Endodermal cell (in vitro differentiated cells): ENCODE measurements around the gene LMF1. TPM values are rescaled to one million over a fixed set of nuclear protein-coding genes. Genes with fewer than 3 reads are reported as not detected.
A peak's percentile ranks its signal among the peaks of the same experiment; 100 is the strongest.

Source experiments
- DNase-seq: peaks from one replicate; pipeline ENCODE4 v3.0.0-alpha.2; 2017
- H3K27ac ChIP-seq: 2 replicates; pipeline ENCODE4 v1.5.1; 2013; ENCODE audit warnings: mild to moderate bottlenecking, low read depth, low read length, moderate library complexity
- H3K27me3 ChIP-seq: 2 replicates; pipeline ENCODE4 v1.6.1; 2013; ENCODE audit warnings: mild to moderate bottlenecking, low read length, moderate library complexity; ENCODE audit not compliant: insufficient read depth, control insufficient read depth, poor library complexity, severe bottlenecking
- H3K36me3 ChIP-seq: 2 replicates; pipeline ENCODE4 v1.7.0; 2013; ENCODE audit warnings: mild to moderate bottlenecking, low read length, moderate library complexity; ENCODE audit not compliant: control insufficient read depth, insufficient read depth
- H3K4me1 ChIP-seq: one replicate; pipeline ENCODE4 v1.7.0; 2013; ENCODE audit warnings: low read length; ENCODE audit not compliant: control insufficient read depth, insufficient read depth
- H3K4me3 ChIP-seq: 2 replicates; pipeline ENCODE4 v1.5.1; 2013; ENCODE audit warnings: mild to moderate bottlenecking, low read length, moderate library complexity
- H3K9ac ChIP-seq: 2 replicates; pipeline ENCODE4 v1.6.1; 2013; ENCODE audit warnings: mild to moderate bottlenecking, low read length, moderate library complexity; ENCODE audit not compliant: poor library complexity, severe bottlenecking; ENCODE audit errors: extremely low read depth
- H3K9me3 ChIP-seq: 2 replicates; pipeline ENCODE4 v1.6.1; 2013; ENCODE audit warnings: mild to moderate bottlenecking, low read length, moderate library complexity; ENCODE audit not compliant: control insufficient read depth
- H3K27ac Mint-ChIP-seq: 2 replicates; pipeline ENCODE4 v1.8.0; 2020; ENCODE audit warnings: mixed read lengths
- H3K27me3 Mint-ChIP-seq: 2 replicates; pipeline ENCODE4 v1.8.0; 2021; ENCODE audit warnings: mild to moderate bottlenecking, mixed read lengths; ENCODE audit not compliant: insufficient read depth
- H3K36me3 Mint-ChIP-seq: 2 replicates; pipeline ENCODE4 v1.8.0; 2020; ENCODE audit warnings: low read depth, mixed read lengths
- H3K4me1 Mint-ChIP-seq: 2 replicates; pipeline ENCODE4 v1.8.0; 2020; ENCODE audit warnings: mixed read lengths
- H3K4me3 Mint-ChIP-seq: 2 replicates; pipeline ENCODE4 v1.8.0; 2020; ENCODE audit warnings: mild to moderate bottlenecking, moderate library complexity, mixed read lengths
- H3K9me3 Mint-ChIP-seq: 2 replicates; pipeline ENCODE4 v1.8.0; 2020; ENCODE audit warnings: mild to moderate bottlenecking, mixed read lengths
- WGBS, 2 experiments: methylation state at CpG; one replicate each; pipeline versions ENCODE4 v1.1.5 to v1.1.7; 2013; ENCODE audit warnings: missing lambda C conversion rate in 2 of 2, mixed read lengths in 1 of 2; ENCODE audit not compliant: insufficient coverage in 1 of 2, insufficient read length in 1 of 2; 5-methylcytosine and 5-hydroxymethylcytosine counted together
- total RNA-seq, 2 donors: library from RNA; stranded (reverse); fragmentation: NEBNext Ultra II Directional in 1 of 2; extraction: Animal tissue kit (Norgen Biotek cat#: 25700) in 1 of 2; gene quantifications; 2 replicates in 1 of 2; 3 replicates in 1 of 2; pipeline ENCODE4 v1.2.1, GENCODE V29; 2021
- TF ChIP-seq, protein P1 (sequence below): fragments of 200-600 bp; sonication (generic); conservative IDR thresholded peaks from 2 replicates; pipeline ENCODE4 v1.5.0; 2021; ENCODE audit warnings: antibody characterized with exemption, mild to moderate bottlenecking

The LMF1 gene
- total RNA-seq, 2 donors from 2014 or later, result 13.7 to 15.1 TPM

- Histone ChIP-seq H3K4me1 (no peaks in the 10 kb centered on the region), H3K4me3 (no peak overlapping the region), H3K9ac (no peak overlapping the region), H3K9me3 (no peaks in the 10 kb centered on the region), H3K27ac (no peak overlapping the region), H3K36me3 (no peaks in the 10 kb centered on the region), H3K27me3 (no peaks in the 10 kb centered on the region)
- H3K4me1 Mint-ChIP-seq, result no peaks in the 10 kb centered on the region
- DNase-seq, result no peak
- TF ChIP-seq, protein P1, sequence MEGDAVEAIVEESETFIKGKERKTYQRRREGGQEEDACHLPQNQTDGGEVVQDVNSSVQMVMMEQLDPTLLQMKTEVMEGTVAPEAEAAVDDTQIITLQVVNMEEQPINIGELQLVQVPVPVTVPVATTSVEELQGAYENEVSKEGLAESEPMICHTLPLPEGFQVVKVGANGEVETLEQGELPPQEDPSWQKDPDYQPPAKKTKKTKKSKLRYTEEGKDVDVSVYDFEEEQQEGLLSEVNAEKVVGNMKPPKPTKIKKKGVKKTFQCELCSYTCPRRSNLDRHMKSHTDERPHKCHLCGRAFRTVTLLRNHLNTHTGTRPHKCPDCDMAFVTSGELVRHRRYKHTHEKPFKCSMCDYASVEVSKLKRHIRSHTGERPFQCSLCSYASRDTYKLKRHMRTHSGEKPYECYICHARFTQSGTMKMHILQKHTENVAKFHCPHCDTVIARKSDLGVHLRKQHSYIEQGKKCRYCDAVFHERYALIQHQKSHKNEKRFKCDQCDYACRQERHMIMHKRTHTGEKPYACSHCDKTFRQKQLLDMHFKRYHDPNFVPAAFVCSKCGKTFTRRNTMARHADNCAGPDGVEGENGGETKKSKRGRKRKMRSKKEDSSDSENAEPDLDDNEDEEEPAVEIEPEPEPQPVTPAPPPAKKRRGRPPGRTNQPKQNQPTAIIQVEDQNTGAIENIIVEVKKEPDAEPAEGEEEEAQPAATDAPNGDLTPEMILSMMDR, result no peak
- no peaks in the 10 kb centered on the region for H3K27me3 Mint-ChIP-seq
- WGBS, 2 experiments, result 84 to 88% methylated on average over 5 to 22 of the region's 27 CpGs
- H3K27ac Mint-ChIP-seq, result no peak overlapping the region
- H3K4me3 Mint-ChIP-seq, result no peak overlapping the region
- H3K9me3 Mint-ChIP-seq, result no peaks in the 10 kb centered on the region
- no peaks in the 10 kb centered on the region for H3K36me3 Mint-ChIP-seq
Measured at GRCh38 chr16:894136-894535, 76.6 kb downstream of the LMF1 start.

GRCh38 chr16:893360-893759 lies 77.4 kb downstream of the LMF1 start:
- Histone ChIP-seq H3K27me3 (no peaks in the 10 kb centered on the region), H3K4me3 (no peak overlapping the region), H3K4me1 (no peaks in the 10 kb centered on the region), H3K9me3 (no peaks in the 10 kb centered on the region), H3K27ac (no peak overlapping the region), H3K9ac (no peak overlapping the region), H3K36me3 (no peaks in the 10 kb centered on the region)
- Mint-ChIP-seq H3K9me3 (no peaks in the 10 kb centered on the region), H3K27ac (no peak overlapping the region), H3K36me3 (no peaks in the 10 kb centered on the region), H3K27me3 (no peaks in the 10 kb centered on the region), H3K4me1 (no peaks in the 10 kb centered on the region), H3K4me3 (no peak overlapping the region)
- no peak for DNase-seq
- TF ChIP-seq, protein P1, result peak; percentile 19
- WGBS, 2 experiments, result 86 to 87% methylated on average over 17 to 18 of the region's 18 CpGs

- no peak overlapping the region for H3K27ac Mint-ChIP-seq
Measured at GRCh38 chr16:892536-893255, 78.1 kb downstream of the LMF1 start.

More at GRCh38 chr16:892536-893255, 78.1 kb downstream of the LMF1 start:
- no peak overlapping the region for H3K4me3 Mint-ChIP-seq
- TF ChIP-seq, protein P1, result no peak
- no peaks in the 10 kb centered on the region for H3K27me3 ChIP-seq
- no peak overlapping the region for H3K27ac ChIP-seq
- H3K9ac ChIP-seq, result no peak overlapping the region
- no peaks in the 10 kb centered on the region for H3K36me3 Mint-ChIP-seq
- H3K4me1 ChIP-seq, result no peaks in the 10 kb centered on the region
- no peaks in the 10 kb centered on the region for H3K36me3 ChIP-seq
- H3K4me1 Mint-ChIP-seq, result no peaks in the 10 kb centered on the region
- peak; percentile 75 for DNase-seq
- H3K4me3 ChIP-seq, result no peak overlapping the region
- H3K9me3 ChIP-seq, result no peaks in the 10 kb centered on the region
- WGBS, 2 experiments, result 85 to 86% methylated on average over 28 to 35 of the region's 35 CpGs
- H3K27me3 Mint-ChIP-seq, result no peaks in the 10 kb centered on the region
- H3K9me3 Mint-ChIP-seq, result no peaks in the 10 kb centered on the region
